HepG2 (cell line): ENCODE measurements around the gene CASKIN1. TPM values are rescaled to one million over a fixed set of nuclear protein-coding genes. Genes with fewer than 3 reads are reported as not detected.

Experiments used
- ATAC-seq: fragments of 200-7000 bp; cut with Tn5 transposase; 3 replicates; pipeline ENCODE4 v1.9.1; 2020; ENCODE audit warnings: mild to moderate bottlenecking, moderate library complexity
- BruUV-seq: library from RNA; stranded (reverse); fragments of 400-500 nt; replicated peaks from 2 replicates; lab custom pipeline; 2021; lab: Mats Ljungman, UMichigan
- CTCF ChIA-PET: fragments of 300-600 bp; formaldehyde crosslinking; extraction: SDS; loops from one replicate; lab custom pipeline; 2021; ENCODE audit warnings: low total read pairs, inconsistent platforms, low intra/inter-chr PET ratio; lab: Yijun Ruan, JAX
- POLR2A ChIA-PET: fragments of 350-600 bp; sonication (Branson Sonifier 250); formaldehyde crosslinking; loops from one replicate; lab custom pipeline; 2020; ENCODE audit warnings: antibody characterized with exemption, inconsistent platforms; lab: Yijun Ruan, JAX
- DNase-seq: peaks from one replicate; pipeline ENCODE4 v3.0.0-alpha.2; 2015; ENCODE audit warnings: low spot score
- FAIRE-seq: peaks from 3 replicates; lab custom pipeline; 2011; peaks lifted over from hg19 to GRCh38; lab: Jason Lieb, UNC
- H2AFZ ChIP-seq: one replicate; pipeline ENCODE4 v1.6.1; 2011; ENCODE audit warnings: low read length, inconsistent platforms
- H3K27ac ChIP-seq: fragments of 300-600 bp; 3 replicates; pipeline ENCODE4 v1.8.0; 2011; ENCODE audit warnings: mixed run types, mild to moderate bottlenecking, mixed read lengths, low read length, inconsistent platforms; ENCODE audit not compliant: insufficient read depth; ENCODE audit errors: extremely low read length
- H3K27me3 ChIP-seq, 2 experiments: fragments of 200-600 bp in 1 of 2; 2 replicates in 1 of 2; 3 replicates in 1 of 2; pipeline versions ENCODE4 v1.6.0 to v1.8.0; 2011; ENCODE audit warnings: low read length in 2 of 2, mild to moderate bottlenecking in 2 of 2, moderate library complexity in 2 of 2, inconsistent platforms in 1 of 2; ENCODE audit not compliant: insufficient read depth in 2 of 2, control insufficient read depth in 1 of 2
- H3K36me3 ChIP-seq, 2 experiments: fragments of 200-600 bp in 1 of 2; replicated peaks in 1 of 2; 2 replicates in 1 of 2; 3 replicates in 1 of 2; pipeline versions ENCODE4 v1.5.1 to v1.8.0; 2011; ENCODE audit warnings: low read length in 2 of 2, inconsistent platforms in 1 of 2; ENCODE audit not compliant: insufficient read depth in 2 of 2, control insufficient read depth in 1 of 2
- H3K4me1 ChIP-seq: 2 replicates; pipeline ENCODE4 v1.5.1; 2012; ENCODE audit warnings: low read length, inconsistent platforms; ENCODE audit not compliant: insufficient read depth
- H3K4me2 ChIP-seq: 2 replicates; pipeline ENCODE4 v1.6.0; 2011; ENCODE audit warnings: low read depth, low read length, inconsistent platforms
- H3K4me3 ChIP-seq, 3 experiments: fragments of 200-600 bp in 1 of 3; sonication (generic), shearing (Covaris generic) in 1 of 3; replicated peaks in 1 of 3; 2 replicates each; pipeline ENCODE4 v1.5.1; 2011 to 2016; ENCODE audit warnings: low read length in 3 of 3, inconsistent platforms in 2 of 3, low read depth in 2 of 3, mild to moderate bottlenecking in 2 of 3, control low read depth in 1 of 3, mixed read lengths in 1 of 3; ENCODE audit not compliant: insufficient read depth in 1 of 3
- H3K79me2 ChIP-seq: one replicate; pipeline ENCODE4 v1.6.1; 2011; ENCODE audit warnings: low read length, inconsistent platforms; ENCODE audit not compliant: insufficient read depth
- H3K9ac ChIP-seq: 2 replicates; pipeline ENCODE4 v1.6.0; 2011; ENCODE audit warnings: mild to moderate bottlenecking, low read depth, low read length, inconsistent platforms; ENCODE audit not compliant: insufficient read depth
- H3K9me3 ChIP-seq: 2 replicates; pipeline ENCODE4 v1.5.1; 2012; ENCODE audit warnings: mild to moderate bottlenecking, low read length
- H4K20me1 ChIP-seq: 2 replicates; pipeline ENCODE4 v1.6.0; 2011; ENCODE audit warnings: inconsistent platforms, mild to moderate bottlenecking, low read length, moderate library complexity; ENCODE audit not compliant: insufficient read depth
- AGO2 ChIP-seq: fragments of 200-400 bp; formaldehyde crosslinking; optimal IDR thresholded peaks from 2 replicates; pipeline ENCODE3; 2017; ENCODE audit warnings: mild to moderate bottlenecking, low read depth, low read length, moderate library complexity
- ARNTL ChIP-seq: sonication (generic); formaldehyde crosslinking; IDR thresholded peaks from 2 replicates; pipeline ENCODE4 v1.4.0; 2020; ENCODE audit warnings: mild to moderate bottlenecking, missing genetic modification reagents
- GMEB1 ChIP-seq: sonication (generic); formaldehyde crosslinking; IDR thresholded peaks from 2 replicates; pipeline ENCODE4 v1.5.1; 2020; ENCODE audit warnings: missing genetic modification reagents, mild to moderate bottlenecking, borderline replicate concordance
- RBM22 ChIP-seq: fragments of 200-400 bp; formaldehyde crosslinking; optimal IDR thresholded peaks from 2 replicates; pipeline ENCODE3; 2017; ENCODE audit warnings: mild to moderate bottlenecking, low read length, moderate library complexity
- SCMH1 ChIP-seq: sonication (generic); formaldehyde crosslinking; IDR thresholded peaks from 2 replicates; pipeline ENCODE4 v1.9.0; 2021; ENCODE audit warnings: missing genetic modification reagents, mild to moderate bottlenecking, borderline replicate concordance
- TGIF2 ChIP-seq: IDR thresholded peaks from 2 replicates; pipeline ENCODE4 v1.6.1; 2016; ENCODE audit warnings: control low read depth, missing compliant biosample characterization
- THYN1 ChIP-seq: sonication (generic); formaldehyde crosslinking; IDR thresholded peaks from 2 replicates; pipeline ENCODE4 v1.8.1; 2023; ENCODE audit warnings: low read depth, mild to moderate bottlenecking, moderate library complexity, missing genetic modification reagents, borderline replicate concordance
- WGBS: methylation state at CpG from one replicate; pipeline ENCODE4 v1.1.6; 2017; ENCODE audit warnings: low lambda C conversion rate; 5-methylcytosine and 5-hydroxymethylcytosine counted together
- in situ Hi-C: cut with HindIII; loops from 2 replicates; pipeline ENCODE4 v1.10.0; 2017; ENCODE audit warnings: low pct_unique_long_range_greater_than_20kb; ENCODE audit not compliant: extremely low pct_ligation_motif_present
- intact Hi-C: fragments of 100-400 bp; cut with micrococcal nuclease; formaldehyde crosslinking; loops from one replicate; pipeline ENCODE4 v1.10.0; 2022; ENCODE audit not compliant: unreplicated experiment
- polyA plus RNA-seq, 8 experiments: library from polyadenylated mRNA; depleted of rRNA in 3 of 8; stranded (reverse) in 7 of 8; unstranded in 1 of 8; fragments of >200 nt; fragmentation: Illumina TruSeq in 4 of 8; extraction: Trizol in 4 of 8; gene quantifications; 2 replicates each; pipeline versions ENCODE4 v1.2.1 to v1.2.3, GENCODE V29; 2011 to 2016; ENCODE audit warnings: low read depth in 4 of 8, missing spikeins in 1 of 8, mixed read lengths in 1 of 8; ENCODE audit not compliant: insufficient read depth in 1 of 8
- total RNA-seq, 5 experiments: library from RNA; depleted of rRNA; stranded (reverse); fragments of >200 nt; fragmentation: Illumina TruSeq; extraction: Trizol; gene quantifications; 2 replicates each; pipeline ENCODE4 v1.2.3, GENCODE V29; 2016; ENCODE audit warnings: low read depth in 1 of 5

The CASKIN1 gene
- total and polyA plus RNA-seq, 2 of the 13 experiments (the other 11 are each of a cell fraction or from before 2014, with no cell fraction given) = 1.2 to 2.2 TPM

- WGBS = 100% methylated on average over 5 of the region's 13 CpGs
- FAIRE-seq (no peak), DNase-seq (no peak), ATAC-seq (no peak)
- H3K4me2 ChIP-seq = no peak overlapping the region
- no TSS peak for BruUV-seq
- H4K20me1 ChIP-seq = peaks cover 11% of the 10 kb centered on the region
- TF ChIP-seq RBM22 = no peak
- TF ChIP-seq AGO2 = peak; percentile 28
- TF ChIP-seq GMEB1 (CRISPR knock-in tag) = no peak
- no peak for TF ChIP-seq SCMH1 (CRISPR knock-in tag)
- TF ChIP-seq THYN1 (CRISPR knock-in tag) = no peak
- no peak for TF ChIP-seq TGIF2 (CRISPR knock-in tag)
- no peak for TF ChIP-seq ARNTL (CRISPR knock-in tag)
- H3K36me3 ChIP-seq = peaks cover 23 to 43% of the 10 kb centered on the region in 2 experiments; a peak in 4 of 5 replicates
- intact Hi-C loops (no loop called here), in situ Hi-C loops (no loop called here)
- H3K9ac ChIP-seq = no peak overlapping the region
- no peak overlapping the region for H3K27ac ChIP-seq
- H3K9me3 ChIP-seq = no peaks in the 10 kb centered on the region
- H3K4me1 ChIP-seq = peaks cover 17% of the 10 kb centered on the region
- H3K79me2 ChIP-seq = peaks cover 3% of the 10 kb centered on the region
- CTCF ChIA-PET = no interaction called here
- POLR2A ChIA-PET = interaction anchor here (1.3 kb wide), 1 partner anchor 21 kb away, joined by 5 read pairs; the partner anchor contains the start of gene ECI1
- no peak overlapping the region for H2AFZ ChIP-seq
- H3K27me3 ChIP-seq = no peaks in the 10 kb centered on the region
- H3K4me3 ChIP-seq = no peak overlapping the region
Measured at GRCh38 chr16:2230376-2230775, 34.0 kb upstream of the CASKIN1 start.
